K562 (cell line): ENCODE results near the gene IPO11. TPM values are rescaled to one million over a fixed set of nuclear protein-coding genes. Genes with fewer than 3 reads are reported as not detected.

Experiments used
- BDP1 ChIP-seq: IDR thresholded peaks from 3 replicates; pipeline ENCODE4 v1.6.1; 2011; ENCODE audit not compliant: insufficient read length, insufficient read depth
- ELF1 ChIP-seq: fragments of 200-800 bp; sonication (Bioruptor generic); IDR thresholded peaks from 2 replicates; pipeline ENCODE4 v1.6.1; 2016; ENCODE audit warnings: missing genetic modification characterization, missing compliant biosample characterization
- ELF2 ChIP-seq: fragments of 250-450 bp; sonication (Bioruptor Pico); IDR thresholded peaks from 2 replicates; pipeline ENCODE4 v1.5.0; 2021; ENCODE audit warnings: mild to moderate bottlenecking
- ELK3 ChIP-seq: fragments of 450-650 bp; formaldehyde crosslinking; IDR thresholded peaks from 2 replicates; pipeline ENCODE4 v1.4.0; 2020; ENCODE audit warnings: mild to moderate bottlenecking
- ETS1 ChIP-seq: conservative IDR thresholded peaks from 2 replicates; pipeline ENCODE4 v1.6.1; 2011; ENCODE audit warnings: low read depth, mild to moderate bottlenecking, low read length; ENCODE audit not compliant: control insufficient read depth
- HDGF ChIP-seq: fragments of 450-650 bp; IDR thresholded peaks from 2 replicates; pipeline ENCODE4 v1.6.1; 2016
- HMG20A ChIP-seq: fragments of 450-650 bp; formaldehyde crosslinking; conservative IDR thresholded peaks from 2 replicates; pipeline ENCODE4 v1.4.0; 2020; ENCODE audit warnings: mild to moderate bottlenecking, mixed read lengths
- KLF13 ChIP-seq: fragments of 450-650 bp; IDR thresholded peaks from 2 replicates; pipeline ENCODE4 v1.6.1; 2016; ENCODE audit warnings: missing genetic modification characterization, low read depth, mild to moderate bottlenecking, missing compliant biosample characterization, moderate library complexity, borderline replicate concordance
- KLF6 ChIP-seq: fragments of 250-450 bp; sonication (Bioruptor Pico); IDR thresholded peaks from 2 replicates; pipeline ENCODE4 v1.4.0; 2020; ENCODE audit warnings: mild to moderate bottlenecking, moderate library complexity, borderline replicate concordance
- MBD1 ChIP-seq: fragments of 250-450 bp; sonication (Bioruptor Pico); IDR thresholded peaks from 2 replicates; pipeline ENCODE4 v1.8.0; 2022; ENCODE audit warnings: inconsistent platforms
- MCM3 ChIP-seq: fragments of 450-650 bp; IDR thresholded peaks from 2 replicates; pipeline ENCODE4 v1.6.1; 2016
- NEUROD1 ChIP-seq: fragments of 150-350 bp; IDR thresholded peaks from 2 replicates; pipeline ENCODE4 v1.6.1; 2014; ENCODE audit warnings: borderline replicate concordance, low read length, low read depth; ENCODE audit not compliant: partially characterized antibody
- NFIX ChIP-seq: fragments of 250-450 bp; sonication (Bioruptor Pico); IDR thresholded peaks from 2 replicates; pipeline ENCODE4 v1.4.0; 2020; ENCODE audit warnings: low read depth, mild to moderate bottlenecking, moderate library complexity
- NR2F6 ChIP-seq: fragments of 450-650 bp; formaldehyde crosslinking; IDR thresholded peaks from 2 replicates; pipeline ENCODE4 v1.4.0; 2020; ENCODE audit warnings: mild to moderate bottlenecking
- SRSF9 ChIP-seq: fragments of 200-400 bp; formaldehyde crosslinking; IDR thresholded peaks from 2 replicates; pipeline ENCODE4 v1.6.1; 2017; ENCODE audit warnings: low read depth, low read length, borderline replicate concordance
- TEAD4 ChIP-seq, 2 experiments: sonication (generic) in 1 of 2; formaldehyde crosslinking in 1 of 2; IDR thresholded peaks; 2 replicates each; pipeline versions ENCODE4 v1.6.1 to v1.8.0; 2012 to 2022; ENCODE audit warnings: borderline replicate concordance in 1 of 2, inconsistent platforms in 1 of 2, low read length in 1 of 2, mild to moderate bottlenecking in 1 of 2, missing genetic modification reagents in 1 of 2
- YY1 ChIP-seq, 3 experiments: IDR thresholded peaks; 2 replicates each; pipeline ENCODE4 v1.6.1; 2011; ENCODE audit warnings: low read length in 2 of 3, mild to moderate bottlenecking in 2 of 3, moderate library complexity in 2 of 3, borderline replicate concordance in 1 of 3, control low read depth in 1 of 3, low read depth in 1 of 3; ENCODE audit not compliant: insufficient read depth in 3 of 3, insufficient replicate concordance in 2 of 3, control insufficient read depth in 1 of 3, insufficient read length in 1 of 3; ENCODE audit errors: extremely low read depth in 1 of 3
- ZNF239 ChIP-seq: fragments of 250-450 bp; sonication (Bioruptor Pico); IDR thresholded peaks from 2 replicates; pipeline ENCODE4 v1.4.0; 2020; ENCODE audit warnings: mild to moderate bottlenecking
- ZNF583 ChIP-seq: fragments of 250-450 bp; sonication (Bioruptor Pico); IDR thresholded peaks from 2 replicates; pipeline ENCODE4 v1.4.0; 2020
- ZNF644 ChIP-seq: fragments of 200-800 bp; sonication (Bioruptor generic); IDR thresholded peaks from 2 replicates; pipeline ENCODE4 v1.6.1; 2016; ENCODE audit warnings: low read depth, missing genetic modification characterization, missing compliant biosample characterization
- ZNF695 ChIP-seq: fragments of 450-650 bp; formaldehyde crosslinking; IDR thresholded peaks from 2 replicates; pipeline ENCODE4 v1.4.0; 2020; ENCODE audit warnings: mild to moderate bottlenecking, moderate library complexity
- polyA plus RNA-seq, 8 experiments: library from polyadenylated mRNA; depleted of rRNA in 4 of 8; stranded (reverse) in 5 of 8; unstranded in 3 of 8; fragments of >200 nt; fragmentation: Nextera tagmentation in 2 of 8; fragmentation: Illumina TruSeq in 1 of 8; extraction: Ambion mirVana in 2 of 8; extraction: Trizol in 1 of 8; gene quantifications; 2 replicates each; pipeline versions ENCODE4 v1.2.1 to v1.2.3, GENCODE V29; 2011 to 2014; ENCODE audit warnings: inconsistent platforms in 1 of 8, missing spikeins in 1 of 8
- total RNA-seq, 7 experiments: library from RNA; depleted of rRNA in 6 of 7; stranded (reverse); fragments of >200 nt in 6 of 7; fragmentation: Illumina TruSeq in 2 of 7; extraction: Trizol in 2 of 7; gene quantifications; 2 replicates each; pipeline versions ENCODE4 v1.2.1 to v1.2.3, GENCODE V29; 2011 to 2021; ENCODE audit warnings: low replicate concordance in 1 of 7
- TF ChIP-seq, protein P1 (sequence below): sonication (generic); formaldehyde crosslinking; IDR thresholded peaks from 2 replicates; pipeline ENCODE4 v1.8.0; 2022; ENCODE audit warnings: missing genetic modification reagents, mild to moderate bottlenecking, borderline replicate concordance
- TF ChIP-seq, protein P2 (sequence below): fragments of 450-650 bp; IDR thresholded peaks from 2 replicates; pipeline ENCODE4 v1.6.1; 2017; ENCODE audit warnings: antibody characterized with exemption

The IPO11 gene
- total and polyA plus RNA-seq, 9 of the 15 experiments (the other 6 are each of a cell fraction or from before 2014, with no cell fraction given) = 38.7 to 96.0 (median 70.9) TPM

DNA sequence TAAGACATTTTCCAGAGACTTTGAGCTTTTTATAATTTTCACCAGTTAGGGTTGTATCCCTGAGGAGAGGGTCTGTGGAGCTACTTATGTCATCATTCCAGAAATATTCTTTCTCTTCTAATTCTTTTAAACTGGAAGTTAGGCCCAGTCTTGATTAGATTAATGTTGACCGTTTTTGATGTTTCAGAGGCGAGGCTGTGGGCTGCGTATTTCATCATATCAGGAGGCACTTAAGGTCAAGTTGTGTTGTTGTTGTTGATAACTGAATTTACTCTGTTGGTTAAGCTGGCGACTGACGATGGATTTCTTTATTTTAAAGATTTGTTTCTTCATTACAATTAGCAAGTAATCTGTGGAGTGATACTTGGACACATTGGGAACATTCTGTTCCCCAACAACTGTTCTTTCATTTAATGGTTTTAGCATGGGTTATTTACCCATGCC is 20.1 kb downstream of the IPO11 start (continued):
- TF ChIP-seq ZNF239 (CRISPR knock-in tag) = no peak
- TF ChIP-seq MBD1 (CRISPR knock-in tag) = no peak
- no peak for TF ChIP-seq YY1 (IDR thresholded peaks at IDR 0.05; ENCODE audit: borderline replicate concordance in 1 of 3, control insufficient read depth in 1 of 3, extremely low read depth in 1 of 3, insufficient read depth in 3 of 3, insufficient read length in 1 of 3, insufficient replicate concordance in 2 of 3, low read depth in 1 of 3, low read length in 2 of 3)
- no peak for TF ChIP-seq HDGF
- TF ChIP-seq BDP1 = no peak
- no peak for TF ChIP-seq NEUROD1
- TF ChIP-seq ZNF583 (CRISPR knock-in tag) = no peak
- TF ChIP-seq MCM3 = no peak
- TF ChIP-seq, protein P1, sequence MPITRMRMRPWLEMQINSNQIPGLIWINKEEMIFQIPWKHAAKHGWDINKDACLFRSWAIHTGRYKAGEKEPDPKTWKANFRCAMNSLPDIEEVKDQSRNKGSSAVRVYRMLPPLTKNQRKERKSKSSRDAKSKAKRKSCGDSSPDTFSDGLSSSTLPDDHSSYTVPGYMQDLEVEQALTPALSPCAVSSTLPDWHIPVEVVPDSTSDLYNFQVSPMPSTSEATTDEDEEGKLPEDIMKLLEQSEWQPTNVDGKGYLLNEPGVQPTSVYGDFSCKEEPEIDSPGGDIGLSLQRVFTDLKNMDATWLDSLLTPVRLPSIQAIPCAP (CRISPR knock-in tag) = no peak
- no peak for TF ChIP-seq ELK3
- no peak for TF ChIP-seq NFIX (CRISPR knock-in tag)
- no peak for TF ChIP-seq KLF6 (CRISPR knock-in tag)
- TF ChIP-seq ELF2 (CRISPR knock-in tag) = no peak
- TF ChIP-seq, protein P2, sequence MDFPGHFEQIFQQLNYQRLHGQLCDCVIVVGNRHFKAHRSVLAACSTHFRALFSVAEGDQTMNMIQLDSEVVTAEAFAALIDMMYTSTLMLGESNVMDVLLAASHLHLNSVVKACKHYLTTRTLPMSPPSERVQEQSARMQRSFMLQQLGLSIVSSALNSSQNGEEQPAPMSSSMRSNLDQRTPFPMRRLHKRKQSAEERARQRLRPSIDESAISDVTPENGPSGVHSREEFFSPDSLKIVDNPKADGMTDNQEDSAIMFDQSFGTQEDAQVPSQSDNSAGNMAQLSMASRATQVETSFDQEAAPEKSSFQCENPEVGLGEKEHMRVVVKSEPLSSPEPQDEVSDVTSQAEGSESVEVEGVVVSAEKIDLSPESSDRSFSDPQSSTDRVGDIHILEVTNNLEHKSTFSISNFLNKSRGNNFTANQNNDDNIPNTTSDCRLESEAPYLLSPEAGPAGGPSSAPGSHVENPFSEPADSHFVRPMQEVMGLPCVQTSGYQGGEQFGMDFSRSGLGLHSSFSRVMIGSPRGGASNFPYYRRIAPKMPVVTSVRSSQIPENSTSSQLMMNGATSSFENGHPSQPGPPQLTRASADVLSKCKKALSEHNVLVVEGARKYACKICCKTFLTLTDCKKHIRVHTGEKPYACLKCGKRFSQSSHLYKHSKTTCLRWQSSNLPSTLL = no peak
- no peak for TF ChIP-seq ZNF695
- no peak for TF ChIP-seq NR2F6 (CRISPR knock-in tag)
- no peak for TF ChIP-seq ZNF644
- TF ChIP-seq KLF13 (tag) = no peak
- no peak for TF ChIP-seq TEAD4 (IDR thresholded peaks at IDR 0.05; ENCODE audit: low read length)
- no peak for TF ChIP-seq TEAD4 (CRISPR knock-in tag; IDR thresholded peaks at IDR 0.05; ENCODE audit: borderline replicate concordance)
- TF ChIP-seq HMG20A = no peak
- TF ChIP-seq ETS1 = no peak
- TF ChIP-seq ELF1 = no peak
- no peak for TF ChIP-seq SRSF9
